H9 (cell line): ENCODE data around the gene EIF6. TPM values are rescaled to one million over a fixed set of nuclear protein-coding genes. Genes with fewer than 3 reads are reported as not detected.

Experiments used
- DNase-seq: peaks from one replicate; pipeline ENCODE4 v3.0.0-alpha.2; 2017
- H2AFZ ChIP-seq: one replicate; pipeline ENCODE4 v1.6.1; 2013; ENCODE audit warnings: mild to moderate bottlenecking, low read length, control low read depth, moderate library complexity
- H2AK5ac ChIP-seq: 2 replicates; pipeline ENCODE4 v1.6.1; 2013; ENCODE audit warnings: low read length, control low read depth, mixed read lengths; ENCODE audit not compliant: insufficient read length
- H2BK120ac ChIP-seq: one replicate; pipeline ENCODE4 v1.6.1; 2013; ENCODE audit warnings: low read depth, mild to moderate bottlenecking, low read length, control low read depth, inconsistent platforms; ENCODE audit not compliant: poor library complexity, severe bottlenecking
- H2BK12ac ChIP-seq: 2 replicates; pipeline ENCODE4 v1.6.1; 2013; ENCODE audit warnings: low read length, control low read depth, mixed read lengths, low read depth; ENCODE audit not compliant: insufficient read length
- H2BK15ac ChIP-seq: 2 replicates; pipeline ENCODE4 v1.6.1; 2013; ENCODE audit warnings: low read depth, low read length, control low read depth
- H2BK20ac ChIP-seq: one replicate; pipeline ENCODE4 v1.6.1; 2013; ENCODE audit warnings: low read depth, mild to moderate bottlenecking, low read length, control low read depth, inconsistent platforms; ENCODE audit not compliant: poor library complexity, severe bottlenecking
- H2BK5ac ChIP-seq: 2 replicates; pipeline ENCODE4 v1.6.1; 2013; ENCODE audit warnings: low read length, control low read depth, mixed read lengths; ENCODE audit not compliant: insufficient read length
- H3K14ac ChIP-seq: 2 replicates; pipeline ENCODE4 v1.6.1; 2013; ENCODE audit warnings: low read length, control low read depth; ENCODE audit not compliant: insufficient read depth
- H3K18ac ChIP-seq: 2 replicates; pipeline ENCODE4 v1.6.1; 2013; ENCODE audit warnings: low read depth, mild to moderate bottlenecking, mixed read lengths, low read length, control low read depth; ENCODE audit not compliant: insufficient read length
- H3K23ac ChIP-seq: 2 replicates; pipeline ENCODE4 v1.6.1; 2013; ENCODE audit warnings: low read length, control low read depth, mixed read lengths, low read depth; ENCODE audit not compliant: insufficient read length
- H3K23me2 ChIP-seq: 2 replicates; pipeline ENCODE4 v1.6.1; 2013; ENCODE audit warnings: low read depth, mild to moderate bottlenecking, mixed read lengths, low read length, control low read depth; ENCODE audit not compliant: insufficient read length, poor library complexity, severe bottlenecking
- H3K27ac ChIP-seq: 2 replicates; pipeline ENCODE4 v1.5.1; 2013; ENCODE audit warnings: low read length, control low read depth, mixed read lengths, low read depth; ENCODE audit not compliant: insufficient read length
- H3K27me3 ChIP-seq: 2 replicates; pipeline ENCODE4 v1.6.1; 2013; ENCODE audit warnings: low read length, control low read depth, inconsistent platforms; ENCODE audit not compliant: insufficient read depth
- H3K4ac ChIP-seq: 2 replicates; pipeline ENCODE4 v1.6.1; 2013; ENCODE audit warnings: low read depth, mild to moderate bottlenecking, control low read depth, inconsistent platforms, low read length, moderate library complexity
- H3K4me1 ChIP-seq: 2 replicates; pipeline ENCODE4 v1.6.1; 2013; ENCODE audit warnings: low read length, control low read depth, inconsistent platforms; ENCODE audit not compliant: insufficient read depth
- H3K4me2 ChIP-seq: 2 replicates; pipeline ENCODE4 v1.6.1; 2013; ENCODE audit warnings: low read length, control low read depth, mixed read lengths; ENCODE audit not compliant: insufficient read length, insufficient read depth
- H3K56ac ChIP-seq: 2 replicates; pipeline ENCODE4 v1.6.1; 2013; ENCODE audit warnings: low read depth, mild to moderate bottlenecking, mixed read lengths, low read length, control low read depth; ENCODE audit not compliant: insufficient read length
- H3K79me1 ChIP-seq: 2 replicates; pipeline ENCODE4 v1.6.1; 2013; ENCODE audit warnings: low read depth, mild to moderate bottlenecking, moderate library complexity, low read length, control low read depth, inconsistent platforms; ENCODE audit not compliant: insufficient read depth, poor library complexity, severe bottlenecking
- H3K79me2 ChIP-seq: 2 replicates; pipeline ENCODE4 v1.6.1; 2013; ENCODE audit warnings: low read length, control low read depth, inconsistent platforms; ENCODE audit not compliant: insufficient read depth
- H3K9ac ChIP-seq: 2 replicates; pipeline ENCODE4 v1.6.1; 2013; ENCODE audit warnings: low read length, control low read depth, mixed read lengths; ENCODE audit not compliant: insufficient read length; ENCODE audit errors: extremely low read depth
- H3K9me3 ChIP-seq: one replicate; pipeline ENCODE4 v1.6.1; 2013; ENCODE audit warnings: low read depth, low read length, inconsistent platforms; ENCODE audit not compliant: control insufficient read depth
- H3T11ph ChIP-seq: one replicate; pipeline ENCODE4 v1.6.1; 2013; ENCODE audit warnings: mild to moderate bottlenecking, low read length, control low read depth, inconsistent platforms
- H4K20me1 ChIP-seq: one replicate; pipeline ENCODE4 v1.6.1; 2013; ENCODE audit not compliant: control insufficient read depth, insufficient read length, insufficient read depth
- H4K5ac ChIP-seq: 2 replicates; pipeline ENCODE4 v1.6.1; 2013; ENCODE audit warnings: low read depth, mild to moderate bottlenecking, mixed read lengths, low read length, control low read depth; ENCODE audit not compliant: insufficient read length
- H4K8ac ChIP-seq: replicated peaks from 2 replicates; pipeline ENCODE4 v1.6.1; 2013; ENCODE audit warnings: low read length, control low read depth, mixed read lengths, low read depth; ENCODE audit not compliant: insufficient read length
- H4K91ac ChIP-seq: 2 replicates; pipeline ENCODE4 v1.6.1; 2013; ENCODE audit warnings: low read depth, mild to moderate bottlenecking, moderate library complexity, mixed read lengths, low read length, control low read depth; ENCODE audit not compliant: insufficient read length
- H3K27ac Mint-ChIP-seq, 3 experiments: 2 replicates in 2 of 3; 3 replicates in 1 of 3; pipeline ENCODE4 v1.8.0; 2020 to 2021; ENCODE audit warnings: mixed read lengths in 3 of 3, mild to moderate bottlenecking in 1 of 3, moderate library complexity in 1 of 3
- H3K27me3 Mint-ChIP-seq: 2 replicates; pipeline ENCODE4 v1.8.0; 2021; ENCODE audit warnings: low read depth, mild to moderate bottlenecking, moderate library complexity, mixed read lengths
- H3K36me3 Mint-ChIP-seq, 3 experiments: 2 replicates in 2 of 3; 3 replicates in 1 of 3; pipeline ENCODE4 v1.8.0; 2020 to 2021; ENCODE audit warnings: low read depth in 3 of 3, mixed read lengths in 3 of 3; ENCODE audit not compliant: insufficient read depth in 1 of 3
- H3K4me1 Mint-ChIP-seq, 2 experiments: 2 replicates each; pipeline ENCODE4 v1.8.0; 2020; ENCODE audit warnings: mixed read lengths in 2 of 2
- H3K4me3 Mint-ChIP-seq, 2 experiments: 2 replicates in 1 of 2; 3 replicates in 1 of 2; pipeline ENCODE4 v1.8.0; 2020 to 2021; ENCODE audit warnings: mild to moderate bottlenecking in 2 of 2, mixed read lengths in 2 of 2, moderate library complexity in 1 of 2
- H3K9me3 Mint-ChIP-seq, 2 experiments: 2 replicates in 1 of 2; 3 replicates in 1 of 2; pipeline ENCODE4 v1.8.0; 2020; ENCODE audit warnings: mild to moderate bottlenecking in 2 of 2, mixed read lengths in 2 of 2, moderate library complexity in 1 of 2
- CTCF ChIP-seq: fragments of 200-600 bp; sonication (generic); conservative IDR thresholded peaks from 3 replicates; pipeline ENCODE4 v1.8.0; 2021; ENCODE audit warnings: antibody characterized with exemption, mild to moderate bottlenecking
- WGBS: extraction: QIAGEN DNeasy Blood & Tissue Kit; methylation state at CpG from one replicate; pipeline ENCODE4 v1.1.7; 2013; ENCODE audit warnings: missing lambda C conversion rate, low lambda C conversion rate, mixed read lengths; ENCODE audit not compliant: insufficient read length; ENCODE audit errors: extremely low coverage; 5-methylcytosine and 5-hydroxymethylcytosine counted together
- total RNA-seq: library from RNA; stranded (reverse); gene quantifications from 2 replicates; pipeline ENCODE4 v1.2.1, GENCODE V29; 2021

EIF6 gene
- total RNA-seq, 1 experiment from 2014 or later, result 150 TPM

GRCh38 chr20:35269055-35269781 lies 15.4 kb downstream of the EIF6 start:
- TF ChIP-seq CTCF, result peak; percentile 96
- no peak overlapping the region for H2BK20ac ChIP-seq
- peak; percentile 92 for DNase-seq
- H4K91ac ChIP-seq, result no peak overlapping the region
- no peak overlapping the region for H2BK15ac ChIP-seq
- peak overlapping the region in 2 of 3 experiments; percentile 51 to 75; a peak in 2 of 7 replicates for H3K27ac Mint-ChIP-seq
- no peak overlapping the region for H3T11ph ChIP-seq
- H3K36me3 Mint-ChIP-seq, result peaks cover 0 to 60% (median 40%) of the 10 kb centered on the region in 3 experiments; a peak in 5 of 7 replicates
- H3K4me2 ChIP-seq, result no peak overlapping the region
- peaks cover 34 to 40% of the 10 kb centered on the region in 2 experiments for H3K4me1 Mint-ChIP-seq
- WGBS, result no CpG with 5 or more reads among the region's 14 CpGs
- 0 out of 5 replicates have a peak overlapping the region, but pooled peaks of 1 of the 2 experiments have one; percentile 3 for H3K4me3 Mint-ChIP-seq
- H3K27ac ChIP-seq, result no peak overlapping the region
- no peaks in the 10 kb centered on the region for H3K9me3 ChIP-seq
- H3K23me2 ChIP-seq, result no peaks in the 10 kb centered on the region
- no peak overlapping the region for H3K4ac ChIP-seq
- no peaks in the 10 kb centered on the region for H3K79me2 ChIP-seq
- H3K9me3 Mint-ChIP-seq, result no peaks in the 10 kb centered on the region; a peak in 1 of 5 replicates
- H4K8ac ChIP-seq, result no peak overlapping the region
- H2AK5ac ChIP-seq, result no peak overlapping the region
- no peak overlapping the region for H3K23ac ChIP-seq
- H4K5ac ChIP-seq, result no peak overlapping the region
- no peak overlapping the region for H3K9ac ChIP-seq
- H3K4me1 ChIP-seq, result no peaks in the 10 kb centered on the region; the same call in 1 of the 2 replicates
- H4K20me1 ChIP-seq, result no peaks in the 10 kb centered on the region
- H2BK5ac ChIP-seq, result no peak overlapping the region
- H3K79me1 ChIP-seq, result no peaks in the 10 kb centered on the region
- H3K27me3 Mint-ChIP-seq, result no peaks in the 10 kb centered on the region; the same call in 1 of the 2 replicates
- H3K27me3 ChIP-seq, result no peaks in the 10 kb centered on the region
- no peak overlapping the region for H3K14ac ChIP-seq
- no peak overlapping the region for H2BK12ac ChIP-seq
- H2BK120ac ChIP-seq, result no peak overlapping the region
- H3K56ac ChIP-seq, result no peak overlapping the region
- no peak overlapping the region for H2AFZ ChIP-seq
- no peak overlapping the region for H3K18ac ChIP-seq
